HUDEP-2 (cell line): ENCODE data around the gene RAB3IL1.

ENCODE experiments used
- DNase-seq, 76 experiments: peaks; one replicate each; lab custom pipeline; 2025; ENCODE audit not compliant: unreplicated experiment in 76 of 76; lab: John Stamatoyannopoulos, UW

RAB3IL1 gene

GRCh38 chr11:61917334-61918109 is at the start of gene RAB3IL1:
TSS of gene RAB3IL1 (minus strand) at chr11:61917566. CDS start at chr11:61917367, 199 bp downstream.
- peak in 26 of 76 experiments; percentile 7 to 66 (median 31) for DNase-seq

GRCh38 chr11:61966734-61967115 is 49.4 kb upstream of the RAB3IL1 start:
- DNase-seq = peak in 73 of 76 experiments; percentile 58 to 91 (median 78)

- peak in 42 of 76 experiments; percentile 7 to 64 (median 30) for DNase-seq
Observed at GRCh38 chr11:61964666-61965271, 47.4 kb upstream of the RAB3IL1 start.

- peak in 17 of 76 experiments; percentile 25 to 78 (median 53) for DNase-seq
Observed at GRCh38 chr11:61964058-61964665, 46.8 kb upstream of the RAB3IL1 start.

- peak in 59 of 76 experiments; percentile 24 to 89 (median 62) for DNase-seq
Observed at GRCh38 chr11:61963282-61964057, 46.1 kb upstream of the RAB3IL1 start.

GRCh38 chr11:61963016-61963281 is 45.6 kb upstream of the RAB3IL1 start:
- DNase-seq = peak in 15 of 76 experiments; percentile 28 to 70 (median 41)

- DNase-seq = peak in 3 of 76 experiments; percentile 26 to 57 (median 53)
Observed at GRCh38 chr11:61962213-61963015, 45.0 kb upstream of the RAB3IL1 start.

- peak in 1 of 76 experiments; percentile 10 for DNase-seq
Observed at GRCh38 chr11:61961570-61962212, 44.3 kb upstream of the RAB3IL1 start.

- DNase-seq = no peak
Observed at GRCh38 chr11:61960532-61960931, 43.2 kb upstream of the RAB3IL1 start.

GRCh38 chr11:61959678-61960077 is 42.3 kb upstream of the RAB3IL1 start:
- no peak for DNase-seq

GRCh38 chr11:61959114-61959513 is 41.7 kb upstream of the RAB3IL1 start:
- DNase-seq = no peak

GRCh38 chr11:61958590-61958989 is 41.2 kb upstream of the RAB3IL1 start:
- no peak for DNase-seq

- no peak for DNase-seq
Observed at GRCh38 chr11:61957021-61957770, 39.8 kb upstream of the RAB3IL1 start.

GRCh38 chr11:61956191-61957020 is 39.0 kb upstream of the RAB3IL1 start:
- DNase-seq = no peak

GRCh38 chr11:61955422-61956135 is 38.2 kb upstream of the RAB3IL1 start:
- no peak for DNase-seq

- no peak for DNase-seq
Observed at GRCh38 chr11:61954851-61955421, 37.6 kb upstream of the RAB3IL1 start.
